Caco-2 (cell line): ENCODE measurements around the gene MAN2A1. TPM values are rescaled to one million over a fixed set of nuclear protein-coding genes. Genes with fewer than 3 reads are reported as not detected.

Experiments used
- BruUV-seq: library from RNA; stranded (reverse); fragments of 400-500 nt; replicated peaks from 2 replicates; lab custom pipeline; 2021; lab: Mats Ljungman, UMichigan
- CTCF ChIA-PET: fragments of 300-600 bp; sonication (Branson Sonifier 250); formaldehyde crosslinking; loops from one replicate; lab custom pipeline; 2022; ENCODE audit warnings: antibody characterized with exemption; lab: Charles Lee
- POLR2A ChIA-PET: fragments of 300-600 bp; sonication (Branson Sonifier 250); formaldehyde crosslinking; loops from one replicate; lab custom pipeline; 2022; ENCODE audit warnings: antibody characterized with exemption; lab: Charles Lee
- DNase-seq, 2 experiments: peaks; one replicate each; pipeline versions ENCODE4 v3.0.0 to v3.0.0-alpha.2; 2020 to 2022
- H3K27me3 ChIP-seq: replicated peaks from 2 replicates; pipeline ENCODE4 v1.6.0; 2011; ENCODE audit warnings: low read length; ENCODE audit not compliant: control insufficient read depth, insufficient read depth
- H3K36me3 ChIP-seq: 2 replicates; pipeline ENCODE4 v1.5.1; 2011; ENCODE audit warnings: low read length; ENCODE audit not compliant: control insufficient read depth, insufficient read depth
- H3K4me1 ChIP-seq: fragments of 250-450 bp; sonication (Bioruptor Pico); 2 replicates; pipeline ENCODE4 v1.5.1; 2020; ENCODE audit warnings: mild to moderate bottlenecking
- H3K4me3 ChIP-seq: 2 replicates; pipeline ENCODE4 v1.5.1; 2011; ENCODE audit warnings: low read depth, mild to moderate bottlenecking, control low read depth, low read length
- H3K9me3 ChIP-seq: fragments of 250-450 bp; sonication (Bioruptor Pico); 2 replicates; pipeline ENCODE4 v1.5.1; 2020; ENCODE audit warnings: mild to moderate bottlenecking, moderate library complexity
- H3K27ac Mint-ChIP-seq: one replicate; pipeline ENCODE4 v1.8.0; 2022; ENCODE audit warnings: mixed read lengths; ENCODE audit not compliant: unreplicated experiment
- H3K27me3 Mint-ChIP-seq: one replicate; pipeline ENCODE4 v1.8.0; 2022; ENCODE audit warnings: mixed read lengths; ENCODE audit not compliant: insufficient read depth, unreplicated experiment
- H3K36me3 Mint-ChIP-seq: one replicate; pipeline ENCODE4 v1.8.0; 2022; ENCODE audit warnings: mild to moderate bottlenecking, mixed read lengths; ENCODE audit not compliant: insufficient read depth, unreplicated experiment
- H3K4me1 Mint-ChIP-seq: one replicate; pipeline ENCODE4 v1.8.0; 2022; ENCODE audit warnings: low read depth, mixed read lengths; ENCODE audit not compliant: unreplicated experiment
- H3K4me3 Mint-ChIP-seq: one replicate; pipeline ENCODE4 v1.8.0; 2022; ENCODE audit warnings: mild to moderate bottlenecking, moderate library complexity, mixed read lengths; ENCODE audit not compliant: unreplicated experiment
- H3K9me3 Mint-ChIP-seq: one replicate; pipeline ENCODE4 v1.8.0; 2022; ENCODE audit warnings: mixed read lengths; ENCODE audit not compliant: unreplicated experiment
- intact Hi-C: fragments of 100-400 bp; cut with micrococcal nuclease; formaldehyde crosslinking; loops from one replicate; pipeline ENCODE4 v1.10.0; 2022; ENCODE audit not compliant: unreplicated experiment
- total RNA-seq: library from RNA; stranded (reverse); gene quantifications from 2 replicates; pipeline ENCODE4 v1.2.3, GENCODE V29; 2022
- TF ChIP-seq, protein P1 (sequence below), 2 experiments: fragments of 200-600 bp in 1 of 2; IDR thresholded peaks; 1 replicate in 1 of 2; 2 replicates in 1 of 2; pipeline versions ENCODE4 v1.5.1 to v1.8.0; 2011 to 2022; ENCODE audit warnings: antibody characterized with exemption in 1 of 2, control low read depth in 1 of 2, inconsistent platforms in 1 of 2, low read depth in 1 of 2, low read length in 1 of 2, mild to moderate bottlenecking in 1 of 2, moderate library complexity in 1 of 2; ENCODE audit not compliant: insufficient read depth in 1 of 2, severe bottlenecking in 1 of 2, unreplicated experiment in 1 of 2

The MAN2A1 gene
- total RNA-seq, 1 experiment from 2014 or later, result 57.3 TPM

DNA sequence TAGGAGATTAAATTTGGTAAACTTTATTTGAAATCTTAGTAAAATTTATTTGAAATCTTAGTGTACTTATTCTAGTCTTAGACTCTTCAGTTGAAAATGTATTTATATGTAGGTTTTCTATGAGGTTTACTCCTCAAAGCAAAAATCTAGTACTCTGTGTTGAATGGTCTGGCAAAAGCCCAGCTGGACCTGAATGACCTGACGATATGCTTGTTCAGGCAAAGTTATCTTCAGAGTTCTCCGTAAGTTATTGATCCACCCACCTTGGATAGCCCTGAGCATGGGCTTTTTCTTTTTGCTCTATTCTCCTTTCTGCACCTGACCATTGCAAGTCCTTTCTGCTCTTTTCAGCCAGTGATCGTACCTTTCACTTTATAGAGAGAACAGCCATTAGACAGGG lies 158.4 kb downstream of the MAN2A1 start:
- Histone ChIP-seq H3K9me3 (no peaks in the 10 kb centered on the region), H3K4me1 (no peaks in the 10 kb centered on the region), H3K27me3 (no peaks in the 10 kb centered on the region), H3K4me3 (no peak overlapping the region), H3K36me3 (peaks cover 6% of the 10 kb centered on the region; the same call in 1 of the 2 replicates)
- no peaks in the 10 kb centered on the region for H3K4me1 Mint-ChIP-seq
- TF ChIP-seq, protein P1, sequence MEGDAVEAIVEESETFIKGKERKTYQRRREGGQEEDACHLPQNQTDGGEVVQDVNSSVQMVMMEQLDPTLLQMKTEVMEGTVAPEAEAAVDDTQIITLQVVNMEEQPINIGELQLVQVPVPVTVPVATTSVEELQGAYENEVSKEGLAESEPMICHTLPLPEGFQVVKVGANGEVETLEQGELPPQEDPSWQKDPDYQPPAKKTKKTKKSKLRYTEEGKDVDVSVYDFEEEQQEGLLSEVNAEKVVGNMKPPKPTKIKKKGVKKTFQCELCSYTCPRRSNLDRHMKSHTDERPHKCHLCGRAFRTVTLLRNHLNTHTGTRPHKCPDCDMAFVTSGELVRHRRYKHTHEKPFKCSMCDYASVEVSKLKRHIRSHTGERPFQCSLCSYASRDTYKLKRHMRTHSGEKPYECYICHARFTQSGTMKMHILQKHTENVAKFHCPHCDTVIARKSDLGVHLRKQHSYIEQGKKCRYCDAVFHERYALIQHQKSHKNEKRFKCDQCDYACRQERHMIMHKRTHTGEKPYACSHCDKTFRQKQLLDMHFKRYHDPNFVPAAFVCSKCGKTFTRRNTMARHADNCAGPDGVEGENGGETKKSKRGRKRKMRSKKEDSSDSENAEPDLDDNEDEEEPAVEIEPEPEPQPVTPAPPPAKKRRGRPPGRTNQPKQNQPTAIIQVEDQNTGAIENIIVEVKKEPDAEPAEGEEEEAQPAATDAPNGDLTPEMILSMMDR (IDR thresholded peaks at IDR 0.05; ENCODE audit: insufficient read depth in 1 of 2, low read depth in 1 of 2, low read length in 1 of 2, severe bottlenecking in 1 of 2, unreplicated experiment in 1 of 2), result no peak
- intact Hi-C loops, result no loop called here
- H3K9me3 Mint-ChIP-seq, result no peaks in the 10 kb centered on the region
- POLR2A ChIA-PET, result interaction anchor here (0.5 kb wide), 1 partner anchor 9 kb away, joined by 4 read pairs; no protein-coding TSS in a partner anchor
- CTCF ChIA-PET, result no interaction called here
- DNase-seq, result no peak
- H3K4me3 Mint-ChIP-seq, result no peak overlapping the region
- H3K36me3 Mint-ChIP-seq, result peaks cover 21% of the 10 kb centered on the region
- no TSS peak for BruUV-seq
- H3K27me3 Mint-ChIP-seq, result no peaks in the 10 kb centered on the region
- no peak overlapping the region for H3K27ac Mint-ChIP-seq

DNA sequence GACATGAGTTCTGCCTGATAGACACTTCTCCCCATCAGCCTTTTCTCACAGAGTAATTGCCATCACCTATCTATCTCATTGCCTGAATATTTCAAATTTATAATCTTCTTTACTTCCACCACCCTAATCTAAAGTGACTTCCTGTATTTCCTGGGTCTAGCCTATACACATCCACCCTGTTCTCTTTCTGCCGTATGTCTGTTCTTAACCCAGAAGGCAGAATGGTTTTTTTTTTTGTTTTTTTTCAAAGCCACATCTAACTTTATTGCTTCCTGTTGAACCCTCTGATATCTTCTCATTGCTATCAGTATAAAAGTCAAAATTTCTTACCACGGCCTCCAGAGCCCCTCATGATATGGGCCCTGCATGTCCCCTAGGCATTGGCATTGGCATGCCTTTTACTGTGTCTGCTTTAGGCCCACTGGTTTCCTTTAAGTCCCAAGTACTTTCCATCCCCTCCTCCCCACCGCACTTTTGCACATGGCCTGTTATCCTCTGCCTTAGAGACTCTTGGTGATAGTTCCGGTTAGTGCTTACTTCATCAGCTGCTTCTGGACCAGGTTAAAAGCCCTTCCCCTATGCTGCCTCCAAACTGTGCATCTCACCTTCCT lies 159.9 kb downstream of the MAN2A1 start:
- Histone ChIP-seq H3K36me3 (peaks cover 6% of the 10 kb centered on the region; the same call in 1 of the 2 replicates), H3K9me3 (no peaks in the 10 kb centered on the region), H3K27me3 (no peaks in the 10 kb centered on the region), H3K4me3 (no peak overlapping the region), H3K4me1 (no peaks in the 10 kb centered on the region)
- Mint-ChIP-seq H3K27ac (no peak overlapping the region), H3K4me1 (no peaks in the 10 kb centered on the region), H3K4me3 (no peak overlapping the region), H3K9me3 (no peaks in the 10 kb centered on the region), H3K27me3 (no peaks in the 10 kb centered on the region), H3K36me3 (peaks cover 14% of the 10 kb centered on the region)
- POLR2A ChIA-PET, result no interaction called here
- BruUV-seq, result no TSS peak
- DNase-seq, result no peak
- CTCF ChIA-PET, result no interaction called here
- TF ChIP-seq, protein P1 (IDR thresholded peaks at IDR 0.05; ENCODE audit: insufficient read depth in 1 of 2, low read depth in 1 of 2, low read length in 1 of 2, severe bottlenecking in 1 of 2, unreplicated experiment in 1 of 2), result no peak
- intact Hi-C loops, result no loop called here

DNA sequence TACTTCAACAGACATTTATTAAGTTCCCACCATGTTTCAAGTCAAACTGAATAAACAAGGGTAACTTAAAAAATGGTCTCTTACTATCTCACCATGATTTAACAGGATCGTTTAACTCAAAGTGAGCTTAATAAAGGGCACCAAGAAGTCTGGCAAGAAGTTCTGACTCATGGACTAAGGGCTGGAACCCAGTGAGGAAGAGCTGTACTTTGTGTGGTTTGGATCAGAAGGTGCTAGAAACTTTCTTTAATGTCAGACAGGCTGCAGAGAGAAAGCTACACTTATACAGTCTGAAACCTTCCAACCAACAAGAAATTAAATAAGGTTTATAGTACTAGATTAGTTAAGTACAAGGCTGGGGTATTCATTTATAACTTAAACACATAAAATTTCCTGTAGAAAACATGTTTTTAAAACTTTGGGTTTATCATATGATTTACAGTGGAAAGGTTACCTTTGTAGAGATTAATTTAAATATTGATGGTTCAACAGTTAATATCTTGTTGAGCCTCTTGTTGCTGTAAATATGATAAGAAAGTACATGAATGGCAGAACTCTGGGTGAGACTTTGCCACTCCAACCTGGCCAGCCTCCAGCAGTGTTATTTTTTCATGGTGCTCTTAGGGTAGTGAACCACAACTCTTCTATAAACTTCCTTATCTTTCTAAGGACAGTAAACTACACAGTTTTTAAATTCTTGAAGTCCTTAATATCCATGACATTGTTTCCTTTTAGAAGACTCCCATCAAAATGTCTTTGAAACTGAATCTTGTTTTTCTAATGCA lies 162.8 kb downstream of the MAN2A1 start:
- H3K27me3 ChIP-seq, result no peaks in the 10 kb centered on the region
- no peak overlapping the region for H3K4me3 ChIP-seq
- no peak overlapping the region for H3K4me3 Mint-ChIP-seq
- H3K36me3 Mint-ChIP-seq, result peaks cover 15% of the 10 kb centered on the region
- DNase-seq, result no peak
- intact Hi-C loops, result no loop called here
- H3K4me1 Mint-ChIP-seq, result no peaks in the 10 kb centered on the region
- H3K27me3 Mint-ChIP-seq, result no peaks in the 10 kb centered on the region
- TF ChIP-seq, protein P1 (IDR thresholded peaks at IDR 0.05; ENCODE audit: insufficient read depth in 1 of 2, low read depth in 1 of 2, low read length in 1 of 2, severe bottlenecking in 1 of 2, unreplicated experiment in 1 of 2), result no peak
- H3K9me3 Mint-ChIP-seq, result no peaks in the 10 kb centered on the region
- CTCF ChIA-PET, result no interaction called here
- BruUV-seq, result no TSS peak
- H3K9me3 ChIP-seq, result no peaks in the 10 kb centered on the region
- POLR2A ChIA-PET, result no interaction called here
- H3K36me3 ChIP-seq, result peaks cover 6% of the 10 kb centered on the region; the same call in 1 of the 2 replicates
- H3K4me1 ChIP-seq, result no peaks in the 10 kb centered on the region
- no peak overlapping the region for H3K27ac Mint-ChIP-seq
